Activated B cell treated with CpG ODN at 0.5 μM for 24 hours (primary cell): ENCODE measurements around the gene COMP. TPM values are rescaled to one million over a fixed set of nuclear protein-coding genes. Genes with fewer than 3 reads are reported as not detected.
"Not testable (repeated sequence)": the region's sequence is repeated elsewhere in the genome, so short reads cannot be mapped to it uniquely, and the experiment has no call there.

Experiments used
- ATAC-seq: fragments of 200-7000 bp; cut with Tn5 transposase; one replicate; pipeline ENCODE4 v1.10.0; 2021; ENCODE audit warnings: low read depth, mild to moderate bottlenecking, moderate library complexity
- CTCF ChIA-PET: fragments of 350-600 bp; sonication (Branson Sonifier 250); formaldehyde crosslinking; loops from one replicate; lab custom pipeline; 2021; ENCODE audit warnings: antibody characterized with exemption; lab: Charles Lee
- POLR2A ChIA-PET: fragments of 350-600 bp; sonication (Branson Sonifier 250); formaldehyde crosslinking; loops from one replicate; lab custom pipeline; 2021; ENCODE audit warnings: antibody characterized with exemption; lab: Charles Lee
- DNase-seq: peaks from one replicate; pipeline ENCODE4 v3.0.0; 2022
- H3K27ac Mint-ChIP-seq: one replicate; pipeline ENCODE4 v1.8.0; 2020; ENCODE audit warnings: mixed read lengths
- H3K27me3 Mint-ChIP-seq: one replicate; pipeline ENCODE4 v1.8.0; 2021; ENCODE audit warnings: mixed read lengths
- H3K36me3 Mint-ChIP-seq: one replicate; pipeline ENCODE4 v1.8.0; 2021; ENCODE audit warnings: low read depth, mixed read lengths
- H3K4me1 Mint-ChIP-seq: one replicate; pipeline ENCODE4 v1.8.0; 2021; ENCODE audit warnings: mixed read lengths
- H3K4me3 Mint-ChIP-seq: one replicate; pipeline ENCODE4 v1.8.0; 2020; ENCODE audit warnings: mild to moderate bottlenecking, mixed read lengths
- H3K9me3 Mint-ChIP-seq: one replicate; pipeline ENCODE4 v1.8.0; 2020; ENCODE audit warnings: mixed read lengths
- intact Hi-C: fragments of 100-400 bp; cut with micrococcal nuclease; formaldehyde crosslinking; loops from one replicate; pipeline ENCODE4 v1.15.1; 2024
- total RNA-seq: library from RNA; stranded (reverse); gene quantifications from 2 replicates; pipeline ENCODE4 v1.2.3, GENCODE V29; 2022
- TF ChIP-seq, protein P1 (sequence below): fragments of 200-600 bp; IDR thresholded peaks from one replicate; pipeline ENCODE4 v1.8.0; 2022; ENCODE audit warnings: antibody characterized with exemption, mild to moderate bottlenecking

The COMP gene
- total RNA-seq, 1 donor from 2014 or later = 0.16 TPM

DNA sequence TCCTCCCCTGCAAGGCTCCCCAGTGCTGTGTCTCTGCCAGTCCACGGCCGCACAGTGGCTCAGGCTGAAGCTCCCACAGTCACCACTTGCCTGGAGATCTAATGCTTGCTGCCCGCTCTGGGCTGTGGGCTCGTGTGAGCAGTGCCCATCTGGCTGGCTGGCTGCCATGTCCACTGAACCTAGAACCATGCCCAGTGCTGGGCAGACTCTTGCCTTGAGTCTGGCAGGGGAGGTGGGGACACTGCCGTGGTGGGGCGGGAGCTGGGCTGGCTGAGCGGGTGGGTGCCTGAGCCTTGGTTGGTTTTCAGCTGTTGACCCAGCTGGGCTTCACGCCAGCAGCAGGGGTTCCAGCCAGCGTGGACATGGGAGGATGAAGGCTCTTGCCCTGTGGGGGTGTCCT, 55.4 kb downstream of the COMP start:
- intact Hi-C loops = no loop called here
- CTCF ChIA-PET = no interaction called here

DNA sequence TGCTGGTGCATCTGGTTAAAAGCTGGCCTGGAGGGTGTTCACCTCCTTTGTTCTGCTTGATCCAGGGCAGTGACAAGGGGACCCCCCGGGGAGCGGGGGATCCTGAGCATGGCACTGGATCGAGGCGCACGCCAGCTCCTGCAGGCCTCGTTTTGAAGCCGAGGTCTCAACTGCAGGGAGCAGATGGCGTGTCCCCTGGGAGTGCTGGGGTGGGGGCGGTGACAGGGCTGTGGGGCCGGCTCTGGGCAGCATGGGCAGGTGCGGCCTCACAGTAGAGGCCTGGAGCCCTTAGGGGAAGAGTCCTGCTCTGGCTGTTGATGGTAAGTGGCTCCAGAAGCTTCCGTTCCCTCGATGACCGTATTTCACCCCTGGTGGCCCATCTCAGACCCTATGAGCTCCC, 55.8 kb downstream of the COMP start:
- no peak overlapping the region for H3K4me3 Mint-ChIP-seq
- H3K4me1 Mint-ChIP-seq = peaks cover 5% of the 10 kb centered on the region
- no peak for DNase-seq
- H3K36me3 Mint-ChIP-seq = peaks cover 6% of the 10 kb centered on the region
- no peaks in the 10 kb centered on the region for H3K27me3 Mint-ChIP-seq
- H3K27ac Mint-ChIP-seq = no peak overlapping the region
- ChIA-PET CTCF (no interaction called here), POLR2A (no interaction called here)
- ATAC-seq = no peak
- no peaks in the 10 kb centered on the region for H3K9me3 Mint-ChIP-seq
- TF ChIP-seq, protein P1, sequence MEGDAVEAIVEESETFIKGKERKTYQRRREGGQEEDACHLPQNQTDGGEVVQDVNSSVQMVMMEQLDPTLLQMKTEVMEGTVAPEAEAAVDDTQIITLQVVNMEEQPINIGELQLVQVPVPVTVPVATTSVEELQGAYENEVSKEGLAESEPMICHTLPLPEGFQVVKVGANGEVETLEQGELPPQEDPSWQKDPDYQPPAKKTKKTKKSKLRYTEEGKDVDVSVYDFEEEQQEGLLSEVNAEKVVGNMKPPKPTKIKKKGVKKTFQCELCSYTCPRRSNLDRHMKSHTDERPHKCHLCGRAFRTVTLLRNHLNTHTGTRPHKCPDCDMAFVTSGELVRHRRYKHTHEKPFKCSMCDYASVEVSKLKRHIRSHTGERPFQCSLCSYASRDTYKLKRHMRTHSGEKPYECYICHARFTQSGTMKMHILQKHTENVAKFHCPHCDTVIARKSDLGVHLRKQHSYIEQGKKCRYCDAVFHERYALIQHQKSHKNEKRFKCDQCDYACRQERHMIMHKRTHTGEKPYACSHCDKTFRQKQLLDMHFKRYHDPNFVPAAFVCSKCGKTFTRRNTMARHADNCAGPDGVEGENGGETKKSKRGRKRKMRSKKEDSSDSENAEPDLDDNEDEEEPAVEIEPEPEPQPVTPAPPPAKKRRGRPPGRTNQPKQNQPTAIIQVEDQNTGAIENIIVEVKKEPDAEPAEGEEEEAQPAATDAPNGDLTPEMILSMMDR = no peak
- intact Hi-C loops = no loop called here

More for the DNA sequence above, 55.4 kb downstream of the COMP start:
- TF ChIP-seq, protein P1 = no peak
- no peak for DNase-seq
- Mint-ChIP-seq H3K4me1 (peaks cover 5% of the 10 kb centered on the region), H3K9me3 (no peaks in the 10 kb centered on the region), H3K36me3 (peaks cover 6% of the 10 kb centered on the region), H3K27me3 (no peaks in the 10 kb centered on the region), H3K27ac (no peak overlapping the region), H3K4me3 (no peak overlapping the region)
- ATAC-seq = no peak
- POLR2A ChIA-PET = no interaction called here

DNA sequence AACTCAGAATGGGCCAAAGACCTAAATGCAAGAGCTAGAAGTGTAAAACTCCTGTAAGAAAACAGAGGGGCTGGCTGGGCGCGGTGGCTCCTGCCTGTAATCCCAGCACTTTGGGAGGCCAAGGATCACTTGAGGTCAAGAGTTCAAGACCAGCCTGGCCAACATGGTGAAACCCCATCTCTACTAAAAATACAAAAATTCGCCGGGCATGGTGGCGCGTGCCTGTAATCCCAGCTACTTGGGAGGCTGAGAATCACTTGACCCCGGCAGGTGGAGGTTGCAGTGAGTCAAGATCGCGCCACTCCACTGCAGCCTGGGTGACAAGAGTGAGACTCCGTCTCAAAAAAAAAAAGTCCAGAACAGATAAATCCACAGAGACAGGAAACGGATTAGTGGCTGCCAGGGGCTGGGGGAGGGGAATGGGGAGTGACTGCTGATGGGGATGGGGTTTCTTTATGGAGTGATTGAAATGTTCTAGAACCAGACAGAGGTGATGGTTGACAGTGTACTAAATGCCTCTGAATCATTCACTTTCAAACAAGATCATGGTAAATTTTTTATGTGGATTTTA, 57.3 kb downstream of the COMP start:
- H3K4me1 Mint-ChIP-seq, H3K36me3 Mint-ChIP-seq, POLR2A ChIA-PET, intact Hi-C loops, H3K27ac Mint-ChIP-seq, H3K9me3 Mint-ChIP-seq, ATAC-seq, CTCF ChIA-PET, H3K27me3 Mint-ChIP-seq, H3K4me3 Mint-ChIP-seq, DNase-seq: not testable (repeated sequence)

DNA sequence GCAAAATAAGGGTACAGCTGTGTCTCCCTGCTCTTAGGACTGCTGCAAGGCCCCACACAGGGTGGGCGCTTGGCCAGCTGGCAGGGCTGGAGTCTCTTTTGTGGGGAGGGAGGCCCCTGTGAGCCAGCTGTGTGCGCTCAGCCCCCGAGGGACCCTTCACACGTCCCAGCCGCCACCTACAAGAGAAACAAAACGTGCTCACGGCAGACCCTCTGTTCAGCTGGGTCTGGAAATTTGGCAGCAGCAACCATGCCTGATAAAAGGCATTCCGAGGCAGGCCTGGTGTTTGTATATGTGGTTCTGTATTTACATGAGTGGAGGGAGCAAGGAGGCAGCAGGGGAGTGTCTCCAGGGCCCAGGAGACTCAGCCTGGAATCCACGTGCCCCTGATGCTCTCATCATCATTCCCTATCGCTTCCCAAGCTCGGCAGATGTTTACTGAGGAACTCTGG, 57.9 kb downstream of the COMP start:
- intact Hi-C loops = no loop called here
- H3K4me3 Mint-ChIP-seq = no peak overlapping the region
- POLR2A ChIA-PET = no interaction called here

More for the DNA sequence above, 57.9 kb downstream of the COMP start:
- ATAC-seq (no peak), DNase-seq (no peak)
- H3K27me3 Mint-ChIP-seq = no peaks in the 10 kb centered on the region
- peaks cover 9% of the 10 kb centered on the region for H3K36me3 Mint-ChIP-seq
- no peaks in the 10 kb centered on the region for H3K9me3 Mint-ChIP-seq
- H3K27ac Mint-ChIP-seq = no peak overlapping the region
- peaks cover 5% of the 10 kb centered on the region for H3K4me1 Mint-ChIP-seq
- TF ChIP-seq, protein P1 = no peak
- CTCF ChIA-PET = no interaction called here

Other genes with a start within 250 kb of the COMP start
- 133 and 140 TPM in 2 replicates for gene FKBP8, start 247.7 kb downstream of the COMP start, total RNA-seq
- gene KXD1, start 233.4 kb downstream of the COMP start, total RNA-seq = 82.2 and 88.8 TPM in 2 replicates
- 1,962 and 2,164 TPM in 2 replicates for gene UBA52, start 219.4 kb downstream of the COMP start, total RNA-seq
- 83.7 and 85.9 TPM in 2 replicates for gene REX1BD, start 202.5 kb downstream of the COMP start, total RNA-seq
- not detected in 2 replicates for gene CRLF1, start 184.5 kb downstream of the COMP start, total RNA-seq
- 0.64 TPM in 1 of 2 replicates, not detected in the other for gene TMEM59L, start 178.4 kb downstream of the COMP start, total RNA-seq
- gene KLHL26, start 154.3 kb downstream of the COMP start, total RNA-seq = 10.9 and 11.3 TPM in 2 replicates
- 13.1 and 15.5 TPM in 2 replicates for gene CRTC1, start 107.6 kb downstream of the COMP start, total RNA-seq
- gene UPF1, start 40.7 kb upstream of the COMP start, total RNA-seq = 93.2 and 107 TPM in 2 replicates
- gene CERS1, start 104.9 kb upstream of the COMP start, total RNA-seq = not detected in 2 replicates
- gene COPE, start 128.1 kb upstream of the COMP start, total RNA-seq = 182 and 253 TPM in 2 replicates
- gene DDX49, start 128.4 kb upstream of the COMP start, total RNA-seq = 49.0 and 53.6 TPM in 2 replicates
- 1.9 and 2.3 TPM in 2 replicates for gene HOMER3, start 149.9 kb upstream of the COMP start, total RNA-seq
- 121 and 122 TPM in 2 replicates for gene SUGP2, start 242.2 kb upstream of the COMP start, total RNA-seq
- 33.3 and 37.9 TPM in 2 replicates for gene ARMC6, start 242.3 kb upstream of the COMP start, total RNA-seq